HepG2 (cell line): Measurements from ENCODE around the gene UGGT1. TPM values are rescaled to one million over a fixed set of nuclear protein-coding genes. Genes with fewer than 3 reads are reported as not detected.

ENCODE experiments used
- ATAC-seq: fragments of 200-7000 bp; cut with Tn5 transposase; 3 replicates; pipeline ENCODE4 v1.9.1; 2020; ENCODE audit warnings: mild to moderate bottlenecking, moderate library complexity
- BruUV-seq: library from RNA; stranded (reverse); fragments of 400-500 nt; replicated peaks from 2 replicates; lab custom pipeline; 2021; lab: Mats Ljungman, UMichigan
- CTCF ChIA-PET: fragments of 300-600 bp; formaldehyde crosslinking; extraction: SDS; loops from one replicate; lab custom pipeline; 2021; ENCODE audit warnings: low total read pairs, inconsistent platforms, low intra/inter-chr PET ratio; lab: Yijun Ruan, JAX
- POLR2A ChIA-PET: fragments of 350-600 bp; sonication (Branson Sonifier 250); formaldehyde crosslinking; loops from one replicate; lab custom pipeline; 2020; ENCODE audit warnings: antibody characterized with exemption, inconsistent platforms; lab: Yijun Ruan, JAX
- DNase-seq: peaks from one replicate; pipeline ENCODE4 v3.0.0-alpha.2; 2015; ENCODE audit warnings: low spot score
- FAIRE-seq: peaks from 3 replicates; lab custom pipeline; 2011; peaks lifted over from hg19 to GRCh38; lab: Jason Lieb, UNC
- H2AFZ ChIP-seq: one replicate; pipeline ENCODE4 v1.6.1; 2011; ENCODE audit warnings: low read length, inconsistent platforms
- H3K27ac ChIP-seq: fragments of 300-600 bp; 3 replicates; pipeline ENCODE4 v1.8.0; 2011; ENCODE audit warnings: mixed run types, mild to moderate bottlenecking, mixed read lengths, low read length, inconsistent platforms; ENCODE audit not compliant: insufficient read depth; ENCODE audit errors: extremely low read length
- H3K27me3 ChIP-seq, 2 experiments: fragments of 200-600 bp in 1 of 2; 2 replicates in 1 of 2; 3 replicates in 1 of 2; pipeline versions ENCODE4 v1.6.0 to v1.8.0; 2011; ENCODE audit warnings: low read length in 2 of 2, mild to moderate bottlenecking in 2 of 2, moderate library complexity in 2 of 2, inconsistent platforms in 1 of 2; ENCODE audit not compliant: insufficient read depth in 2 of 2, control insufficient read depth in 1 of 2
- H3K36me3 ChIP-seq, 2 experiments: fragments of 200-600 bp in 1 of 2; replicated peaks in 1 of 2; 2 replicates in 1 of 2; 3 replicates in 1 of 2; pipeline versions ENCODE4 v1.5.1 to v1.8.0; 2011; ENCODE audit warnings: low read length in 2 of 2, inconsistent platforms in 1 of 2; ENCODE audit not compliant: insufficient read depth in 2 of 2, control insufficient read depth in 1 of 2
- H3K4me1 ChIP-seq: 2 replicates; pipeline ENCODE4 v1.5.1; 2012; ENCODE audit warnings: low read length, inconsistent platforms; ENCODE audit not compliant: insufficient read depth
- H3K4me2 ChIP-seq: 2 replicates; pipeline ENCODE4 v1.6.0; 2011; ENCODE audit warnings: low read depth, low read length, inconsistent platforms
- H3K4me3 ChIP-seq, 3 experiments: fragments of 200-600 bp in 1 of 3; sonication (generic), shearing (Covaris generic) in 1 of 3; replicated peaks in 1 of 3; 2 replicates each; pipeline ENCODE4 v1.5.1; 2011 to 2016; ENCODE audit warnings: low read length in 3 of 3, inconsistent platforms in 2 of 3, low read depth in 2 of 3, mild to moderate bottlenecking in 2 of 3, control low read depth in 1 of 3, mixed read lengths in 1 of 3; ENCODE audit not compliant: insufficient read depth in 1 of 3
- H3K79me2 ChIP-seq: one replicate; pipeline ENCODE4 v1.6.1; 2011; ENCODE audit warnings: low read length, inconsistent platforms; ENCODE audit not compliant: insufficient read depth
- H3K9ac ChIP-seq: 2 replicates; pipeline ENCODE4 v1.6.0; 2011; ENCODE audit warnings: mild to moderate bottlenecking, low read depth, low read length, inconsistent platforms; ENCODE audit not compliant: insufficient read depth
- H3K9me3 ChIP-seq: 2 replicates; pipeline ENCODE4 v1.5.1; 2012; ENCODE audit warnings: mild to moderate bottlenecking, low read length
- H4K20me1 ChIP-seq: 2 replicates; pipeline ENCODE4 v1.6.0; 2011; ENCODE audit warnings: inconsistent platforms, mild to moderate bottlenecking, low read length, moderate library complexity; ENCODE audit not compliant: insufficient read depth
- ATF7 ChIP-seq, 2 experiments: fragments of 450-650 bp in 1 of 2; sonication (generic) in 1 of 2; formaldehyde crosslinking in 1 of 2; IDR thresholded peaks; 2 replicates each; pipeline versions ENCODE4 v1.4.0 to v1.6.1; 2016 to 2020; ENCODE audit warnings: antibody characterized with exemption in 1 of 2, mild to moderate bottlenecking in 1 of 2, missing genetic modification reagents in 1 of 2
- CENPBD1 ChIP-seq: sonication (generic); formaldehyde crosslinking; IDR thresholded peaks from 2 replicates; pipeline ENCODE4 v1.8.0; 2022; ENCODE audit warnings: missing genetic modification reagents, low read depth, mild to moderate bottlenecking, borderline replicate concordance
- HOXA9 ChIP-seq: sonication (generic); formaldehyde crosslinking; IDR thresholded peaks from 2 replicates; pipeline ENCODE4 v1.8.1; 2022; ENCODE audit warnings: missing genetic modification reagents, mild to moderate bottlenecking, moderate library complexity, borderline replicate concordance
- MYC ChIP-seq: sonication (generic); formaldehyde crosslinking; IDR thresholded peaks from 2 replicates; pipeline ENCODE4 v1.9.0; 2021; ENCODE audit warnings: missing genetic modification reagents, borderline replicate concordance
- SAP130 ChIP-seq: IDR thresholded peaks from 2 replicates; pipeline ENCODE4 v1.6.1; 2016; ENCODE audit warnings: low read depth
- SETDB1 ChIP-seq: sonication (generic); formaldehyde crosslinking; IDR thresholded peaks from 2 replicates; pipeline ENCODE4 v1.5.1; 2020; ENCODE audit warnings: missing genetic modification reagents, mild to moderate bottlenecking, borderline replicate concordance
- TFAP4 ChIP-seq: sonication (generic); IDR thresholded peaks from 2 replicates; pipeline ENCODE4 v1.6.1; 2016; ENCODE audit warnings: low read depth, borderline replicate concordance
- THYN1 ChIP-seq: sonication (generic); formaldehyde crosslinking; IDR thresholded peaks from 2 replicates; pipeline ENCODE4 v1.8.1; 2023; ENCODE audit warnings: low read depth, mild to moderate bottlenecking, moderate library complexity, missing genetic modification reagents, borderline replicate concordance
- ZNF260 ChIP-seq: sonication (generic); formaldehyde crosslinking; IDR thresholded peaks from 2 replicates; pipeline ENCODE4 v1.4.0; 2020; ENCODE audit warnings: missing genetic modification reagents, low read depth, mild to moderate bottlenecking, borderline replicate concordance
- ZNF282 ChIP-seq: fragments of 450-650 bp; IDR thresholded peaks from 2 replicates; pipeline ENCODE4 v1.6.1; 2018; ENCODE audit not compliant: partially characterized antibody
- ZNF512 ChIP-seq: sonication (generic); formaldehyde crosslinking; IDR thresholded peaks from 2 replicates; pipeline ENCODE4 v1.4.0; 2020; ENCODE audit warnings: mild to moderate bottlenecking, missing genetic modification reagents
- ZNF644 ChIP-seq: IDR thresholded peaks from 2 replicates; pipeline ENCODE4 v1.6.1; 2016; ENCODE audit warnings: low read depth
- WGBS: methylation state at CpG from one replicate; pipeline ENCODE4 v1.1.6; 2017; ENCODE audit warnings: low lambda C conversion rate; 5-methylcytosine and 5-hydroxymethylcytosine counted together
- in situ Hi-C: cut with HindIII; loops from 2 replicates; pipeline ENCODE4 v1.10.0; 2017; ENCODE audit warnings: low pct_unique_long_range_greater_than_20kb; ENCODE audit not compliant: extremely low pct_ligation_motif_present
- intact Hi-C: fragments of 100-400 bp; cut with micrococcal nuclease; formaldehyde crosslinking; loops from one replicate; pipeline ENCODE4 v1.10.0; 2022; ENCODE audit not compliant: unreplicated experiment
- polyA plus RNA-seq, 8 experiments: library from polyadenylated mRNA; depleted of rRNA in 3 of 8; stranded (reverse) in 7 of 8; unstranded in 1 of 8; fragments of >200 nt; fragmentation: Illumina TruSeq in 4 of 8; extraction: Trizol in 4 of 8; gene quantifications; 2 replicates each; pipeline versions ENCODE4 v1.2.1 to v1.2.3, GENCODE V29; 2011 to 2016; ENCODE audit warnings: low read depth in 4 of 8, missing spikeins in 1 of 8, mixed read lengths in 1 of 8; ENCODE audit not compliant: insufficient read depth in 1 of 8
- total RNA-seq, 5 experiments: library from RNA; depleted of rRNA; stranded (reverse); fragments of >200 nt; fragmentation: Illumina TruSeq; extraction: Trizol; gene quantifications; 2 replicates each; pipeline ENCODE4 v1.2.3, GENCODE V29; 2016; ENCODE audit warnings: low read depth in 1 of 5

UGGT1 gene
- total and polyA plus RNA-seq, 2 of the 13 experiments (the other 11 are each of a cell fraction or from before 2014, with no cell fraction given), result 35.8 to 83.2 TPM

GRCh38 chr2:128058114-128058513 lies 32.9 kb upstream of the UGGT1 start:
- Histone ChIP-seq H3K27me3 (no peaks in the 10 kb centered on the region; a peak in 2 of 5 replicates), H3K79me2 (no peaks in the 10 kb centered on the region), H2AFZ (no peak overlapping the region), H3K27ac (no peak overlapping the region), H4K20me1 (no peaks in the 10 kb centered on the region), H3K4me2 (peak overlapping the region; percentile 36; the same call in 1 of the 2 replicates), H3K36me3 (no peaks in the 10 kb centered on the region), H3K9ac (no peak overlapping the region), H3K9me3 (no peaks in the 10 kb centered on the region), H3K4me1 (peaks cover 28% of the 10 kb centered on the region), H3K4me3 (no peak overlapping the region)
- no peak for ATAC-seq
- WGBS, result 37% methylated on average over 2 of the region's 2 CpGs
- ChIA-PET CTCF (no interaction called here), POLR2A (interaction anchor here (1.1 kb wide), 1 partner anchor 33 kb away, joined by 5 read pairs; the partner anchor contains the start of gene UGGT1)
- intact Hi-C loops, result no loop called here
- DNase-seq, result no peak
- BruUV-seq, result no TSS peak
- no peak for FAIRE-seq
- in situ Hi-C loops, result loop anchor here (25.0 kb wide), 2 partner anchors 579 to 679 kb away; no protein-coding TSS in a partner anchor
- TF ChIP-seq TFAP4 (no peak), SAP130 (no peak), SETDB1 (CRISPR knock-in tag) (no peak), ZNF282 (no peak), ATF7 (IDR thresholded peaks at IDR 0.05) (peak; percentile 13; the same call in 1 of the 2 replicates), ATF7 (CRISPR knock-in tag; IDR thresholded peaks at IDR 0.05) (no peak), THYN1 (CRISPR knock-in tag) (no peak), CENPBD1 (CRISPR knock-in tag) (no peak), ZNF512 (CRISPR knock-in tag) (no peak), HOXA9 (CRISPR knock-in tag) (no peak), MYC (CRISPR knock-in tag) (0 out of 2 replicates have a peak, but pooled peaks have one; percentile 21), ZNF644 (CRISPR knock-in tag) (no peak), ZNF260 (CRISPR knock-in tag) (no peak)
- TF ChIP-seq, all 625 proteins: peak for 2
